Epithelial cell of esophagus (primary cell): ENCODE results near the gene TSHZ1.

Experiments
- DNase-seq: peaks from one replicate; pipeline ENCODE4 v3.0.0; 2010; ENCODE audit warnings: low read depth
- H3K4me3 ChIP-seq: 2 replicates; pipeline ENCODE4 v1.5.1; 2011; ENCODE audit warnings: mild to moderate bottlenecking, low read length, control low read depth
- CTCF ChIP-seq: IDR thresholded peaks from 2 replicates; pipeline ENCODE4 v1.5.1; 2011; ENCODE audit warnings: low read depth, mild to moderate bottlenecking, low read length, control low read depth, inconsistent platforms; ENCODE audit not compliant: insufficient read depth; ENCODE audit errors: missing control alignments

The TSHZ1 gene

GRCh38 chr18:75228967-75229366 is 18.4 kb downstream of the TSHZ1 start:
- H3K4me3 ChIP-seq, result no peak overlapping the region
- TF ChIP-seq CTCF, result no peak
- DNase-seq, result no peak

GRCh38 chr18:75229437-75229836 is 18.8 kb downstream of the TSHZ1 start:
- no peak for DNase-seq
- no peak for TF ChIP-seq CTCF
- H3K4me3 ChIP-seq, result no peak overlapping the region

- H3K4me3 ChIP-seq, result no peak overlapping the region
- DNase-seq, result no peak
- TF ChIP-seq CTCF, result no peak
Observed at GRCh38 chr18:75230163-75231052, 19.8 kb downstream of the TSHZ1 start.

- H3K4me3 ChIP-seq, result no peak overlapping the region
- no peak for DNase-seq
- TF ChIP-seq CTCF, result no peak
Observed at GRCh38 chr18:75231053-75231406, 20.4 kb downstream of the TSHZ1 start.

GRCh38 chr18:75234901-75235300 is 24.3 kb downstream of the TSHZ1 start:
- no peak for TF ChIP-seq CTCF
- no peak for DNase-seq

GRCh38 chr18:75235896-75236295 is 25.3 kb downstream of the TSHZ1 start:
- no peak for TF ChIP-seq CTCF
- no peak for DNase-seq
- no peak overlapping the region for H3K4me3 ChIP-seq

More at GRCh38 chr18:75234901-75235300, 24.3 kb downstream of the TSHZ1 start:
- H3K4me3 ChIP-seq, result no peak overlapping the region

GRCh38 chr18:75238100-75238499 is 27.5 kb downstream of the TSHZ1 start:
- H3K4me3 ChIP-seq, result no peak overlapping the region
- TF ChIP-seq CTCF, result no peak
- DNase-seq, result no peak
